Occipital lobe (tissue), 2 donors: ENCODE measurements around the gene C15orf62. TPM values are rescaled to one million over a fixed set of nuclear protein-coding genes. Genes with fewer than 3 reads are reported as not detected.

ENCODE experiments used
- DNase-seq: peaks from one replicate; lab custom pipeline; 2025; lab: John Stamatoyannopoulos, UW
- total RNA-seq: library from RNA; depleted of rRNA; stranded (reverse); fragments of >200 nt; gene quantifications from one replicate; pipeline ENCODE4 v1.2.3, GENCODE V29; 2014

Gene C15orf62
- total RNA-seq: not detected

- DNase-seq: peak; percentile 24
These were observed at the start of gene C15orf62 for GRCh38 chr15:40769274-40770146. Gene C15orf62, plus strand, starts transcription at chr15:40769980. Its CDS starts 516 bp downstream, at chr15:40770496.

- no peak for DNase-seq
These were observed 48.1 kb upstream of the C15orf62 start for GRCh38 chr15:40721701-40722100.

GRCh38 chr15:40722354-40722753, 47.4 kb upstream of the C15orf62 start:
- DNase-seq: no peak

DNA sequence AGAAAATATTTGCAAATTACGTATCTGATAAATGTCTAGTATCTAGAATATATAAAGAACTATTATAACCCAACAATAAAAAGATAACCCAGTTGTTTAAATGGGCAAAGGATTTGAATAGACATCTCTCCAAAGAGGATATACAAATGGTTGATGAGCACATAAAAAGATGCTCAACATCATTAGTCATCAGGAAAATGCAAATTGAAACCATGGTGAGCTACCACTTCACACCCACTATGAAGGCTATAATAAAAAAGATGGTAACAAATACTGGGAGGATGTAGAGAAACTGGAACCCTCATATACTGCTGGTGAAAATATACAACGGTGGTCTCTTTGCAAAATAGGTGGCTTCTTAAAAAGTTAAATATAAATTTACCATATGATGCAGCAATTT, 46.8 kb upstream of the C15orf62 start:
- no peak for DNase-seq

GRCh38 chr15:40723919-40724318, 45.9 kb upstream of the C15orf62 start:
- DNase-seq: no peak

- DNase-seq: no peak
These were observed 38.7 kb upstream of the C15orf62 start for GRCh38 chr15:40731034-40731433.

GRCh38 chr15:40736575-40736974, 33.2 kb upstream of the C15orf62 start:
- no peak for DNase-seq

DNA sequence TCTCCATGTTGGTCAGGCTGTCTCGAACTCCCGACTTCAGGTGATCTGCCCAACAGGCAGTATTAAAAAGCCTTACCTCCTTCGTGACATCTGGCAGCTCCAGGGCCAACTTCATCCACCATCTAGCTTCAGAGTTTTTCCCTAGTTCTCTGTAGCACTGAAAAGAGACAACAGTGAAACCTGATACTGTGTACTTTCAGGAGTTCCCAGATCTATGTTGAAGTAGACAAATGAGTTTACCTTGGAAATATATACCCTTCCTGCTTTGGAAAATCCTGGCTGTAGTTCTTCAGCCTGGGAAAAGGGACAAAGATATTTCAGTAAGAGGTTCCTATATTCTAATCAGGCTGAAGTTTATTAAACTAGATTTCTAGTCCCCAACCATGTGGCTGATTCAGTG, 32.7 kb upstream of the C15orf62 start:
- no peak for DNase-seq

DNA sequence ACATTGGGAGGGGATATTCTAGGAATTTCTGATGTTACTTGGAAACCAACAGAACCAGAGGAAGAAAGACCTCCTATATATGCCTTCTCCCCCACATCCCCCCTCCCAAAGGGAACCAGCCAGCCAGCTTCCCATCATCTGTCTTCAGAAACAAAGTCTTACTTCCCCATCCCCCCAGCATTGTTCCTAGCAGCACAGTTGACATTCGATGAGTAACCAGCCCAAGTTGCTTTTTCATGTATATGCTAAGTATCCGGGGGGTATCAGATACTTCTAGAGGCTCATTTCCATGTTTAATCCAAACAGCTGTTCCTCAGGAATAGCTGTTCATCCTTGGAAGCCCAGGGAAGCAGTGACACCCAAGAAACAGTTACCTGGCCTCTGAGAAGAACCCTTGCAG, 30.7 kb upstream of the C15orf62 start:
- no peak for DNase-seq

DNA sequence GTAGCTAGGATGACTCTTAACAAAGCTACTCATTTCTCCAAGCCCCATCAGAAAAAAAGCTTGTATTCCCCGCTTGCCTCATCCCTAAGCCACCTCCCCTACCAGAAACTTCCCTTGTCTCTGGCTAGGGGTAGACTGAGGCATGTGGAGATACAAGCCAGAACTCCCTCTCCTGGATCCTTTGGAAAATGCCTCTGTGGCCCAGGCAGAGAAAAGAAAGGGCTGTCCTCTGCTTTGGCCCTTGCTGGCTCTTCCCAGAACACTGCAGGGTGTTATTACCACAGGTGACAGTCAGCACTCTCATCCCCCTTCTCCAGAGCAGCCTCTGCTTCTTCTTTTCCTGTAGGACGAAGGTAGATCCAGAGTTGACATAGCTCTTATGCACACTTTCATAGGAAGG, 29.9 kb upstream of the C15orf62 start:
- DNase-seq: no peak

GRCh38 chr15:40743485-40743901, 26.3 kb upstream of the C15orf62 start:
- no peak for DNase-seq

- DNase-seq: no peak
These were observed 25.6 kb upstream of the C15orf62 start for GRCh38 chr15:40743921-40744814.

GRCh38 chr15:40744815-40745152, 25.0 kb upstream of the C15orf62 start:
- no peak for DNase-seq

- no peak for DNase-seq
These were observed 22.8 kb upstream of the C15orf62 start for GRCh38 chr15:40746916-40747418.

GRCh38 chr15:40747685-40748631, 21.8 kb upstream of the C15orf62 start:
- no peak for DNase-seq

DNA sequence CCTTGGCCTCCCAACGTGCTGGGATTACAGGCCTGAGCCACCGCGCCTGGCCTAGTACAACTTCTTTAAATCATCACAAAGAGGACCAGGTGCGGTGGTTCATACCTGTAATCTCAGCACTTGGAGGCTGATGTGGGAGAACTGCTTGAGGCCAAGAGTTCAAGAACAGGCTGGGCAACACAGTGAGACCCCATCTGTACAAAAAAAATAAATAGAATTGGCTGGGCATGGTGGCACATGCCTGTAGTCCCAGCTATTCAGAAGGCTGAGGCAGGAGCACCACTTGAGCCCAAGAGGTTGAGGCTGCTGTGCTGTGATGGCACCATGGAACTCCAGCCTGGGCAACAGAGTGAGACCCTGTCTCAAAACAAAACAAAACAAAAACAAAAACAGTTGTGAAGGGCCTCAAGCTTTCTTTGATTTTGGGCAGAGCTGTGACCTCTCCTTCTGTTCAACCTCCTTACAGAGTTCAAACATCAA, 20.6 kb upstream of the C15orf62 start:
- no peak for DNase-seq

GRCh38 chr15:40750885-40751284, 18.9 kb upstream of the C15orf62 start:
- no peak for DNase-seq

GRCh38 chr15:40751745-40752144, 18.0 kb upstream of the C15orf62 start:
- DNase-seq: no peak

DNA sequence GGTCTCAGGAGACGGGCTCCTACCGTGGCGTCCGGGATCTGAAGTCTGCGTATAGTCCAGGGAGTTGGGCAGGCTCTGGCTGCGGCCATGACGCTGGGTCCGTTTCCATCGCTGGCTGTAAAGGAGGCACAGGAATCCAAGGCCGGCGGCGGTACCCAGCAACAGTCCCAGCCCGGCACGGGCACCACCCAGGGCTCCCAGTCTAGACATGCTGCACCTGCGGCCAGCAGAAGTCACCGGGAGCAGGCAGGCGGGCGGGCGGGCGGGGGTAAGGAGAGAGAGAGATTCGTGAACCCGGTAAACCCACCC, 15.3 kb upstream of the C15orf62 start:
- no peak for DNase-seq

GRCh38 chr15:40754883-40755811, 14.6 kb upstream of the C15orf62 start, which contains the start of gene RMDN3:
Gene RMDN3, minus strand, starts transcription at chr15:40755254. Its CDS starts 471 bp downstream, at chr15:40754783.
- peak; percentile 88 for DNase-seq
